ENCODE data around the gene ZNF160. TPM values are rescaled to one million over a fixed set of nuclear protein-coding genes. Genes with fewer than 3 reads are reported as not detected.

ZNF160 gene
- total and polyA plus RNA-seq, 2 experiments from 2014 or later: 16.9 to 48.7 TPM

DNA sequence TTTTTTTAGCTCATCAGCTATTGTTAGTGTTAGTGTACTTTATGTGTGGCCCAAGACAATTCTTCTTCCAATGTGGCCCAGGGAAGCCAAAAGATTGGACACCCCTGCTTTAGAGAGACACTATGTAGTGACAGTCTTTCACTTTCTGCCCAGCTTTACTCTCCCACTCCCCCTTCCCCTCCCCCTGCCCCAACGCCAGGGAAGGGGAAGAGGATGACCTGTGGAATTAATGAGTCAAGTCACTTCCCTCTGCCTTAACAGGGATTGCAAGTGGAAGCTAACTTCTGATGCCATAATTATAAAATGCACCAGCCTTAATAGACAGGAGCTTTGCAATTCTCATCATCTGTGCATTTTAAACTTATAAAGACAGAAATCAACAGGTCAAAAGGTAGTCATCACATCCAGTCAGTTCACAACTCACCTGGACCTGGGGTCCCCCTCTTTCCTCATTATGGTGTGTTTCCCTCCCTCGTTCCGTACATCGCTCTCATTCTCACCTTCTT lies 27.9 kb upstream of the ZNF160 start:
- H3K4me3 Mint-ChIP-seq: peak overlapping the region; percentile 74; the same call in 2 of the 3 replicates
- H3K4me2 ChIP-seq: peak overlapping the region; percentile 98

More for the DNA sequence above, 27.9 kb upstream of the ZNF160 start:
- Histone ChIP-seq H3K9me2 (ENCODE audit: insufficient read depth) (no peaks in the 10 kb centered on the region), H3K4me1 (ENCODE audit: insufficient read depth) (peaks cover 22% of the 10 kb centered on the region), H3K36me3 (ENCODE audit: insufficient read depth) (no peaks in the 10 kb centered on the region), H3K79me2 (replicated peaks; ENCODE audit: insufficient read depth) (peaks cover 20% of the 10 kb centered on the region), H3K27me3 (ENCODE audit: insufficient read depth) (peaks cover 10% of the 10 kb centered on the region; the same call in 1 of the 2 replicates), H2AFZ (no peak overlapping the region), H3K4me3 (peak overlapping the region; percentile 81), H4K20me1 (replicated peaks; ENCODE audit: insufficient read depth) (peaks cover 7% of the 10 kb centered on the region; the same call in 1 of the 2 replicates), H3F3A (replicated peaks; ENCODE audit: low read depth) (0 out of 2 replicates have a peak, but pooled peaks cover 3% of the 10 kb centered on the region), H3K27ac (ENCODE audit: low read depth) (no peak overlapping the region)
- Mint-ChIP-seq H3K9me3 (peaks cover 6% of the 10 kb centered on the region; the same call in 1 of the 3 replicates), H3K36me3 (ENCODE audit: low read depth) (peaks cover 4% of the 10 kb centered on the region; the same call in 1 of the 3 replicates), H3K27me3 (ENCODE audit: insufficient read depth, low read depth, poor library complexity) (peaks cover 23% of the 10 kb centered on the region), H3K27ac (no peak overlapping the region), H3K4me1 (peaks cover 26% of the 10 kb centered on the region)
- no peak for ATAC-seq
- TF ChIP-seq, protein P1, sequence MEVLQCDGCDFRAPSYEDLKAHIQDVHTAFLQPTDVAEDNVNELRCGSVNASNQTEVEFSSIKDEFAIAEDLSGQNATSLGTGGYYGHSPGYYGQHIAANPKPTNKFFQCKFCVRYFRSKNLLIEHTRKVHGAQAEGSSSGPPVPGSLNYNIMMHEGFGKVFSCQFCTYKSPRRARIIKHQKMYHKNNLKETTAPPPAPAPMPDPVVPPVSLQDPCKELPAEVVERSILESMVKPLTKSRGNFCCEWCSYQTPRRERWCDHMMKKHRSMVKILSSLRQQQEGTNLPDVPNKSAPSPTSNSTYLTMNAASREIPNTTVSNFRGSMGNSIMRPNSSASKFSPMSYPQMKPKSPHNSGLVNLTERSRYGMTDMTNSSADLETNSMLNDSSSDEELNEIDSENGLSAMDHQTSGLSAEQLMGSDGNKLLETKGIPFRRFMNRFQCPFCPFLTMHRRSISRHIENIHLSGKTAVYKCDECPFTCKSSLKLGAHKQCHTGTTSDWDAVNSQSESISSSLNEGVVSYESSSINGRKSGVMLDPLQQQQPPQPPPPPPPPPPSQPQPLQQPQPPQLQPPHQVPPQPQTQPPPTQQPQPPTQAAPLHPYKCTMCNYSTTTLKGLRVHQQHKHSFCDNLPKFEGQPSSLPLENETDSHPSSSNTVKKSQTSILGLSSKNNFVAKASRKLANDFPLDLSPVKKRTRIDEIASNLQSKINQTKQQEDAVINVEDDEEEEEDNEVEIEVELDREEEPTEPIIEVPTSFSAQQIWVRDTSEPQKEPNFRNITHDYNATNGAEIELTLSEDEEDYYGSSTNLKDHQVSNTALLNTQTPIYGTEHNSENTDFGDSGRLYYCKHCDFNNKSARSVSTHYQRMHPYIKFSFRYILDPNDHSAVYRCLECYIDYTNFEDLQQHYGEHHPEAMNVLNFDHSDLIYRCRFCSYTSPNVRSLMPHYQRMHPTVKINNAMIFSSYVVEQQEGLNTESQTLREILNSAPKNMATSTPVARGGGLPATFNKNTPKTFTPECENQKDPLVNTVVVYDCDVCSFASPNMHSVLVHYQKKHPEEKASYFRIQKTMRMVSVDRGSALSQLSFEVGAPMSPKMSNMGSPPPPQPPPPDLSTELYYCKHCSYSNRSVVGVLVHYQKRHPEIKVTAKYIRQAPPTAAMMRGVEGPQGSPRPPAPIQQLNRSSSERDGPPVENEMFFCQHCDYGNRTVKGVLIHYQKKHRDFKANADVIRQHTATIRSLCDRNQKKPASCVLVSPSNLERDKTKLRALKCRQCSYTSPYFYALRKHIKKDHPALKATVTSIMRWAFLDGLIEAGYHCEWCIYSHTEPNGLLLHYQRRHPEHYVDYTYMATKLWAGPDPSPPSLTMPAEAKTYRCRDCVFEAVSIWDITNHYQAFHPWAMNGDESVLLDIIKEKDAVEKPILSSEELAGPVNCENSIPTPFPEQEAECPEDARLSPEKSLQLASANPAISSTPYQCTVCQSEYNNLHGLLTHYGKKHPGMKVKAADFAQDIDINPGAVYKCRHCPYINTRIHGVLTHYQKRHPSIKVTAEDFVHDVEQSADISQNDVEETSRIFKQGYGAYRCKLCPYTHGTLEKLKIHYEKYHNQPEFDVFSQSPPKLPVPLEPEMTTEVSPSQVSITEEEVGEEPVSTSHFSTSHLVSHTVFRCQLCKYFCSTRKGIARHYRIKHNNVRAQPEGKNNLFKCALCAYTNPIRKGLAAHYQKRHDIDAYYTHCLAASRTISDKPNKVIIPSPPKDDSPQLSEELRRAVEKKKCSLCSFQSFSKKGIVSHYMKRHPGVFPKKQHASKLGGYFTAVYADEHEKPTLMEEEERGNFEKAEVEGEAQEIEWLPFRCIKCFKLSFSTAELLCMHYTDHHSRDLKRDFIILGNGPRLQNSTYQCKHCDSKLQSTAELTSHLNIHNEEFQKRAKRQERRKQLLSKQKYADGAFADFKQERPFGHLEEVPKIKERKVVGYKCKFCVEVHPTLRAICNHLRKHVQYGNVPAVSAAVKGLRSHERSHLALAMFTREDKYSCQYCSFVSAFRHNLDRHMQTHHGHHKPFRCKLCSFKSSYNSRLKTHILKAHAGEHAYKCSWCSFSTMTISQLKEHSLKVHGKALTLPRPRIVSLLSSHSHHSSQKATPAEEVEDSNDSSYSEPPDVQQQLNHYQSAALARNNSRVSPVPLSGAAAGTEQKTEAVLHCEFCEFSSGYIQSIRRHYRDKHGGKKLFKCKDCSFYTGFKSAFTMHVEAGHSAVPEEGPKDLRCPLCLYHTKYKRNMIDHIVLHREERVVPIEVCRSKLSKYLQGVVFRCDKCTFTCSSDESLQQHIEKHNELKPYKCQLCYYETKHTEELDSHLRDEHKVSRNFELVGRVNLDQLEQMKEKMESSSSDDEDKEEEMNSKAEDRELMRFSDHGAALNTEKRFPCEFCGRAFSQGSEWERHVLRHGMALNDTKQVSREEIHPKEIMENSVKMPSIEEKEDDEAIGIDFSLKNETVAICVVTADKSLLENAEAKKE (CRISPR knock-in tag; IDR thresholded peaks at IDR 0.05): no peak
- TF ChIP-seq, protein P2, sequence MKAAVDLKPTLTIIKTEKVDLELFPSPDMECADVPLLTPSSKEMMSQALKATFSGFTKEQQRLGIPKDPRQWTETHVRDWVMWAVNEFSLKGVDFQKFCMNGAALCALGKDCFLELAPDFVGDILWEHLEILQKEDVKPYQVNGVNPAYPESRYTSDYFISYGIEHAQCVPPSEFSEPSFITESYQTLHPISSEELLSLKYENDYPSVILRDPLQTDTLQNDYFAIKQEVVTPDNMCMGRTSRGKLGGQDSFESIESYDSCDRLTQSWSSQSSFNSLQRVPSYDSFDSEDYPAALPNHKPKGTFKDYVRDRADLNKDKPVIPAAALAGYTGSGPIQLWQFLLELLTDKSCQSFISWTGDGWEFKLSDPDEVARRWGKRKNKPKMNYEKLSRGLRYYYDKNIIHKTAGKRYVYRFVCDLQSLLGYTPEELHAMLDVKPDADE (IDR thresholded peaks at IDR 0.05): no peak
- TF ChIP-seq CREB1 (CRISPR knock-in tag; IDR thresholded peaks at IDR 0.05; ENCODE audit: low read depth): no peak
- TF ChIP-seq, protein P3, sequence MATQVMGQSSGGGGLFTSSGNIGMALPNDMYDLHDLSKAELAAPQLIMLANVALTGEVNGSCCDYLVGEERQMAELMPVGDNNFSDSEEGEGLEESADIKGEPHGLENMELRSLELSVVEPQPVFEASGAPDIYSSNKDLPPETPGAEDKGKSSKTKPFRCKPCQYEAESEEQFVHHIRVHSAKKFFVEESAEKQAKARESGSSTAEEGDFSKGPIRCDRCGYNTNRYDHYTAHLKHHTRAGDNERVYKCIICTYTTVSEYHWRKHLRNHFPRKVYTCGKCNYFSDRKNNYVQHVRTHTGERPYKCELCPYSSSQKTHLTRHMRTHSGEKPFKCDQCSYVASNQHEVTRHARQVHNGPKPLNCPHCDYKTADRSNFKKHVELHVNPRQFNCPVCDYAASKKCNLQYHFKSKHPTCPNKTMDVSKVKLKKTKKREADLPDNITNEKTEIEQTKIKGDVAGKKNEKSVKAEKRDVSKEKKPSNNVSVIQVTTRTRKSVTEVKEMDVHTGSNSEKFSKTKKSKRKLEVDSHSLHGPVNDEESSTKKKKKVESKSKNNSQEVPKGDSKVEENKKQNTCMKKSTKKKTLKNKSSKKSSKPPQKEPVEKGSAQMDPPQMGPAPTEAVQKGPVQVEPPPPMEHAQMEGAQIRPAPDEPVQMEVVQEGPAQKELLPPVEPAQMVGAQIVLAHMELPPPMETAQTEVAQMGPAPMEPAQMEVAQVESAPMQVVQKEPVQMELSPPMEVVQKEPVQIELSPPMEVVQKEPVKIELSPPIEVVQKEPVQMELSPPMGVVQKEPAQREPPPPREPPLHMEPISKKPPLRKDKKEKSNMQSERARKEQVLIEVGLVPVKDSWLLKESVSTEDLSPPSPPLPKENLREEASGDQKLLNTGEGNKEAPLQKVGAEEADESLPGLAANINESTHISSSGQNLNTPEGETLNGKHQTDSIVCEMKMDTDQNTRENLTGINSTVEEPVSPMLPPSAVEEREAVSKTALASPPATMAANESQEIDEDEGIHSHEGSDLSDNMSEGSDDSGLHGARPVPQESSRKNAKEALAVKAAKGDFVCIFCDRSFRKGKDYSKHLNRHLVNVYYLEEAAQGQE (IDR thresholded peaks at IDR 0.05; ENCODE audit: unreplicated experiment): no peak
- TF ChIP-seq POLR2AphosphoS5 (IDR thresholded peaks at IDR 0.05; ENCODE audit: low read depth): no peak
- TF ChIP-seq EZH2phosphoT487 (IDR thresholded peaks at IDR 0.05; ENCODE audit: unreplicated experiment): no peak
- TF ChIP-seq STAT1 (IDR thresholded peaks at IDR 0.05; ENCODE audit: unreplicated experiment): no peak
- no peak for TF ChIP-seq NANOG (IDR thresholded peaks at IDR 0.05; ENCODE audit: borderline replicate concordance)
- TF ChIP-seq, protein P4, sequence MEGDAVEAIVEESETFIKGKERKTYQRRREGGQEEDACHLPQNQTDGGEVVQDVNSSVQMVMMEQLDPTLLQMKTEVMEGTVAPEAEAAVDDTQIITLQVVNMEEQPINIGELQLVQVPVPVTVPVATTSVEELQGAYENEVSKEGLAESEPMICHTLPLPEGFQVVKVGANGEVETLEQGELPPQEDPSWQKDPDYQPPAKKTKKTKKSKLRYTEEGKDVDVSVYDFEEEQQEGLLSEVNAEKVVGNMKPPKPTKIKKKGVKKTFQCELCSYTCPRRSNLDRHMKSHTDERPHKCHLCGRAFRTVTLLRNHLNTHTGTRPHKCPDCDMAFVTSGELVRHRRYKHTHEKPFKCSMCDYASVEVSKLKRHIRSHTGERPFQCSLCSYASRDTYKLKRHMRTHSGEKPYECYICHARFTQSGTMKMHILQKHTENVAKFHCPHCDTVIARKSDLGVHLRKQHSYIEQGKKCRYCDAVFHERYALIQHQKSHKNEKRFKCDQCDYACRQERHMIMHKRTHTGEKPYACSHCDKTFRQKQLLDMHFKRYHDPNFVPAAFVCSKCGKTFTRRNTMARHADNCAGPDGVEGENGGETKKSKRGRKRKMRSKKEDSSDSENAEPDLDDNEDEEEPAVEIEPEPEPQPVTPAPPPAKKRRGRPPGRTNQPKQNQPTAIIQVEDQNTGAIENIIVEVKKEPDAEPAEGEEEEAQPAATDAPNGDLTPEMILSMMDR (conservative IDR thresholded peaks at IDR 0.05; ENCODE audit: low read depth in 2 of 2): no peak
- TF ChIP-seq EZH2 (IDR thresholded peaks at IDR 0.05; ENCODE audit: low read depth, unreplicated experiment): no peak
- no peak for TF ChIP-seq ZNF114 (CRISPR knock-in tag; IDR thresholded peaks at IDR 0.05)
- TF ChIP-seq JUNB (IDR thresholded peaks at IDR 0.05; ENCODE audit: unreplicated experiment): no peak
- TF ChIP-seq ZNF331 (CRISPR knock-in tag; IDR thresholded peaks at IDR 0.05; ENCODE audit: low read depth): no peak
- peak; percentile 3 for DNase-seq (ENCODE audit: low spot score)
